GM21381 (cell line): ENCODE data around the gene DOCK10.
"Not testable (repeated sequence)": the region's sequence is repeated elsewhere in the genome, so short reads cannot be mapped to it uniquely, and the experiment has no call there.

Experiments
- ATAC-seq: cut with Tn5 transposase; IDR thresholded peaks from one replicate; pipeline ENCODE4 v1.9.1; 2021; ENCODE audit warnings: mild to moderate bottlenecking, moderate library complexity; ENCODE audit not compliant: unreplicated experiment

Gene DOCK10

DNA sequence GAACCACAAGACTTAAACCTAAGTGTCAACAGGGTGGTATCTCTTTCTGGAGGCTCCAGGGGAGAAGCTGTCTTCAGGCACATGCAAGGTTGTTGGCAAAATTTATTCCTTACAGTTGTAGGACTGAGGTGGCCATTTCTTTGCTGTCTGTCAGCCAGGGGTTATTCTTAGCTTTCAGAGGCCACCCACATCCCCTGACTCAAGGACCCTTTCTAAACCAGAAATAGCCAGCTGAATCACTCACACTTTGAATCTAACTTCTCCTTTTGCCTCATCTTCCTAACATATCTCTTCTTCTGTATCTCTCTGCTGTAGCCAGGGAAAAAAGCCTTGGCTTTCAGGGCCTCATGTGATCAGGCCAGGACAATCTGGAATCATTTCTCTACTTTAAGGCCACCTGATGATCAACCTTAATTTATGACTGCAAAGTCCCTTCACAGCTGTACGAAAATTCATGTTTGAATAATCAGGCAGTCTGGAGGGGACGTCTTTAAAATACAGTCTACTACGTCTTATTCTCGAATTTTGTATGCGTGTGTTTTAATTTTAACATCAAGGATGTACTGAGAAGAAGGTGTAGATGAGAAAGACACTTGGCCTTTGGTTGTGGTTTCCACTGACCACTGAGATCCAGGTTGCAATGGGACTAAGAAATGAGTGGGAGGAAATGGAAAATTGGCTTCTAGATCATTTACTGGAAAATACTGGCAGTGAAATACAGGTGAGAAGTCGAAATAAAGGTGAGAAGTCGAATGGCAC, 90.4 kb downstream of the DOCK10 start:
- no peak for ATAC-seq

DNA sequence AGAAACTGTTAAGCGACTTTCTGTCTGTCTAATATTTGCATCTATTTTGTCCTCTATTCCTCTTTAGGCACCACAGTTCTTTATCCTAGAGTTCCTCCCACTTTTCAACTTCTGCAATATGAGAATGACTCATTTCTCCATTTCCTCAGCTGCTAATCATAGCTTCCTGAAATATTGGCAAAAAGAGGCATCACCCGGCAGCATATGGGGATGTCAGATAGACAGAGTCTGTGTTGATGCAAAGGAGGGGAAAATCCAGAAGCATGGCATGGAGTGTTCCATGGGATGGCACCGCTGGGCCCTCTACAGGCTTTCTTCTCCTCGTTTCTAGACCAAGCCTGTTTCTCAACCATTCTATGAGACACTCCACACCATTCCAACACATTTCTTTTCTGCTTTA, 93.4 kb downstream of the DOCK10 start:
- no peak for ATAC-seq

DNA sequence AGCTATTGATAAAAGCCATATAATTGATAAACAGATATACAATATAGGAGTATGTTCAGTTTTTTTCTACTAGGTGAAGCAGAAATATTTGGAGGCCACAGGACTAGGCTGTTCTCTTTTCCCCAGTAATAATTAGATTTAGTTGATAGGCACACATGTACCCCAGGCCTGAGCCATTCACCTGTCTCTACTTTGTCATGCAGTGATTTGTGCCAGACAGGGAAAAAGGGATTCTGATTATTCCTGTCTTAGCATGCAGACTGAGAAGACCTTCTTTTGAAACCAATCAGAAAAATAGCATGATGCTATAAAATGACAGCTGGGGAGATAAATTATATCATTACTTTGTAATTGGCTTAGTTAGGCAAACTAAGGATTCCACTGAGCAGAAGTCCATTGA, 94.3 kb downstream of the DOCK10 start:
- ATAC-seq: no peak

DNA sequence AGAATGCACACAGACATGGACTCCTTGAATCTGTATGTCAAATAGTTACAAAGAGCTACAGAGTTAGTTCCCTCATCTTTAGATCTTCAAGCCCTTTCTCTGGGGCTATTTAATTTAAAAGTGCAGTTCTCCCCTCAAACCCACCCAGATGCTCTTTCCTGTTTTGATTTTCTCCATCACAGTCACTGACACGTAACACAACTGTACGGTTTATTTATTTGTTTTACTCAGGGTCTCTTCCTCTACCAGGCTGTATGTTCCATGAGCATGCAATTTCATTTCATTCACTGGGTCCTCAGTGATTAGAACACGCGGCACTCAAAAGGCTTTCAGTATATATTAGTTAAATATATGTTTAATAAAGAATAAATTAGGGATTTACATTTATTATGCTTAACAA, 94.7 kb downstream of the DOCK10 start:
- no peak for ATAC-seq

DNA sequence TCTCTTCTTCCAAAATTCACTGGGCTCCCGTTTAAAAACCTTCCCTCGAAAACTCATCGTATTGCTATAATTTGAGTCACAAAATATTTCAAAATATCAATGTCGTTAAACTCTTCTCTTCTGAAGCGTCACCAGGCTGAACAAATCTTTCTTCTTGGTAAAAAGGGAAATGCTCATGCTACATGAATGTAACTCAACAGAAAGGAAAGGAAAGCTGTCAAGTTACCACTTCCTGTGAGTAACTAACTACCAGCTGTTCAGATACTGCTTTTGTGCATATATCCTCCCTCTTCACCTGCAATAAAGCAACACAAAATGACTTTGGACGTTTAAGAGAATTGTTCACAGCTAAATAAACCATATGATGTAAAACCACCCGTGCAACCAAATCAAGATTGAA, 95.4 kb downstream of the DOCK10 start:
- ATAC-seq: peak; percentile 55

DNA sequence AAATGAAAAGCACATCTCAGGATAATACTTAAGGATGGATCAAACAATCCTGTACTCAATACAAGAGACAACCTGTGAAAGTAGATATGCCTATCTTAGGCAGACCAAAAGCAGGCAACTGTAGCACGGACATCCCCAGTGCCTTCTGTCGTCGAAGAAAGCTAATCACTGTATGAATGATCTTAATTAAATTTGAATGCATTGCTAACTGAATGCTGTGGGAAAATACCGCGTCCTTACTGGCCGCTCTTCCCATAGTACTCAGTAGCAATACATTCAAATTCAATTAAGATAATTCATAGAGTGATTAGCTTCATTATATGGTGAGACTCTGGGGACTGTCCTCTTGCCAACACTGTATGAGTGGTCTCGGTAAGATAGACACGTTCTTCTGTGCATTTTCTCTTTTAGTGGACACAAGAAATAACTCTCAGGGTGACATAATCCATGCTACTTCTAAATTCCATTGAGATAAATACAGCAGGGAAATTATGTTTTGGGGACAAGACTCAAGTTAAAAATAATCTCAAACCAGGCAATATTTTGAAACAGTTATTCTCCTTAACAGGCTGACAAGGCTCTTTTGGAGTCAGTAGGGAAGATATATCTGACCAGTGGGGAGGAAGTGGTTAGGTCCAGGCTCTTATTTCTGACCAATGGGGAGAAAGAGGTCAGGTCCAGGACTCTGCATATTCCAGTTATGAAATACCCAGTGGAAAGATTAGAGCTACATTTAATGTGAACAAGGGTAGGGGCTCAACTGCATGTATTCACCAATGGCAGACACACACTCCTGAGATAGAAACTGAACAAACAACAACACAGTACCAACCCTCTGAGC, 97.3 kb downstream of the DOCK10 start:
- peak; percentile 31 for ATAC-seq

DNA sequence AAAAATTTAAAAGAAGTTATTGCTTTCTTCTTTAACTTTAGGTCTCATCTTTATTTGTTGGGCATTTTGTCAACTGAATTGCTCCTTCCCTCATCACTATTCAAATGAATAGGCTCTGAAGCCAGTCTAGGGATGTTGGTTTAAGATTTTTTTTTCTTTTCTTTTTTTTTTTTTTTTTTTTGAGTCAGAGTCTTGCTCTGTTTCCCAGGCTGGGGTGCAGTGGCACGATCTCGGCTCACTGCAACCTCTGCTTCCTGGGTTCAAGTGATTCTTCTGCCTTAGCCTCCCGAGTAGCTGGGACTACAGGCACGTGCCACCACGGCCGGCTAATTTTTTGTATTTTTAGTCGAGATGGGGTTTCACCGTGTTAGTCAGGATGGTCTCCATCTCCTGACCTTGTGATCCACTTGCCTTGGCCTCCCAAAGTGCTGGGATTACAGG, 98.6 kb downstream of the DOCK10 start:
- not testable (repeated sequence) for ATAC-seq

DNA sequence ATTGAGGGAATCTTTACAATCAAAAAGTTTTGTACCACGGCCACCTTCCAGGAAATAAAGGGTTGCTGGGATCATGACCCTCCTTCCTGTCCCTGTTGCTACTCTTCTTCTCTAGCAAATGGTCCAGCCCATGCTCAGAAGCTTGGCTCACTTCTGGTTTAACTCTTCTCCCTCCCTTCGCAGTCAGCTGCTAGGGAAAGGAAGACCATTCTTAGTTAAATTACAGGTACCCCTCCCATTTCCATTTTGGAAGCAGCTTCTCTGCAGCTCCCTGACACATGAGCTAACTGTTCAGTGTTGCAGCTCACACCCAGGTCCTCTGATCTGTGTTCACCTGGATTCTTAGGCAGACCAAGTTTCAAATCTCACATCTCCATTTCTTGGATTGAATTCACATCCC, 100.3 kb downstream of the DOCK10 start:
- no peak for ATAC-seq

DNA sequence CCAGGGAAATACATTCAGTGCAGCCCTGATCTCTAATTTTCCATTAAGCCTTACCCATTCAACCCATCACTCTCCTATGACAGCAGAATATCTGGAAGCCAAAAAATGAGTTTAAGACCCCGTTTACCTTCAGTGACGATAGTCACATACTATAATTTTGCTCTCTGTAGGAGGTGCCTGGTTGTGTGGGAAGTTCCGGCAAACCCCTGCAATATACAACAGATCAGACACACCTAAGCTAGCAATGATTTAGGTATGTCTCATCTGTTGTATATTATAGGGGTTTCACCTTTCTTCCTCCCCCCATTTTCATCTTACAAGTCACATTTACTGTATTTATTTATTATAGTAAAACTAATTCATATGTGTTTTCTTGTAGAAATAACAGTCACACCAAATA, 101.7 kb downstream of the DOCK10 start:
- no peak for ATAC-seq

DNA sequence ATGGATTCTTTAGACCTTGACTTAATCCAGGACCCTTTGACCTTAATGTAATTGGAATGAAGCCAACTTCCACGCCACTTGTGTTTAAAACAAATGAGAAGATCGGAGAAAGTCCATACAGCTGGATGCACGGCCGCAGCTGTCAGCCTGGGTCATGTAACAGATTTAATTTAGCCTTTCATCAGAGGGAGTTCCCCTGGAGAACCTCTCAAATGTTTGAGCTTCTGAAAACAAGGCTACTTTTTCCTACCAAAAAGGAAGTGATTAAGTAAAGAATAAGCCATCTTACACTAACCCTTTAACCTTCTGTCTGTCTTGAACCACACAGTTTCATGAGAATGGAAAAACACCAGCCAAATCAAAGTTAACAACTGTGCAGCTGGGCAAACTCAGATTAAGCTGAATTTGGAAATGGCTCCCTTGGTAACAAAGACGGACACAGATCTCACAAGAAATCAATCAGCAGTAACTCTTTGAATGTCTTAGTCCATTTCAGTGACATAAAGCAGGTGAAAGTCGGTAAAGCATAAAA, 103.6 kb downstream of the DOCK10 start:
- peak; percentile 37 for ATAC-seq

DNA sequence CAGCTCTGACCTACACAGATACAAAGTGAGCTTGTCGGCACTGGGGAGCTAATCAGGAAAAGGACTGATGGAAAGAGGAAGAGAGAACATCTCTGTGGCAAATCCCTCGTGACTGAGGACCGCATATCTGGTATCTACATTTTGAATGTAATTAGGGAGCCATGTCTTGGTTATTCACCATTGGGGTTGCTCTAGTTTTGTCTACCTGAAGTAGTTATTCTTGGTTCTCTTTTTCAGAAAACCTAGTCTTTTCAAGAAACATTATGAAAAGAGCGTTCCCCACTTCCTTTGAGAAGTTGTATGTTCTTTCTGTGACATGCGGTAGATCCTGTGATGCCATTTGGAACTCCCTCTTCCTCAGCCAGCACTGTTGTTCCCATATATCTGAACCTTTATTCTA, 104.4 kb downstream of the DOCK10 start:
- peak; percentile 83 for ATAC-seq

DNA sequence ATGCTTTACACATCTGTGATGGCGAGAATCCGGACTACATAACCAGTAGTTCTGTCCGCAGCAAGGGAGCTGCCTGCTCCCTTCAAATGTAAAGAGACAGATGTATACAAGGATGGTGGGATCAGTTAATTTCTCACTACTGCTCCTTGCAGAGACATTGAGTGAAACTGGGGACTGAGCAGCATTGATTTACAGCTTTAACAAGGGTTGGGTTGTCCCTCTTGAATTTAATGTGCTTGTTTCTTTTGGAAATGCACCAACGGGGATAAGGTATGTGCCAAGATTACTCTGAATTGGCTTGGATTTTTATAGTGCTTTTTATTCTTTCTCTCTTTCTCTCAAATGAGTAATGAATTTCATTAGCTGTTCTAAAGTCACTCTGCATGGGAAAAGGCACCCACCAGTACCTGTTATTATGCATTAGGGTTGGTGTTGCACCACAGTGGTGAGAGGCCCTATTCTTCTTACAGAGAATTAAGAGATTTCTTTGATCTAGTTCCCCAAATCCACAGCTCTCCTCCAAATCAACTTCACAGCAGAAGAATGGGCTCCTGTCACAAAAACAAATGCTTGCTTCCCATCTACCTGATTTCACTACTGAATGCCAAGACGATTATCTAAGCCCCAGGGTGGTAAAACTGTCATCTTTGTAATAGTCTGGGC, 107.6 kb downstream of the DOCK10 start:
- no peak for ATAC-seq

DNA sequence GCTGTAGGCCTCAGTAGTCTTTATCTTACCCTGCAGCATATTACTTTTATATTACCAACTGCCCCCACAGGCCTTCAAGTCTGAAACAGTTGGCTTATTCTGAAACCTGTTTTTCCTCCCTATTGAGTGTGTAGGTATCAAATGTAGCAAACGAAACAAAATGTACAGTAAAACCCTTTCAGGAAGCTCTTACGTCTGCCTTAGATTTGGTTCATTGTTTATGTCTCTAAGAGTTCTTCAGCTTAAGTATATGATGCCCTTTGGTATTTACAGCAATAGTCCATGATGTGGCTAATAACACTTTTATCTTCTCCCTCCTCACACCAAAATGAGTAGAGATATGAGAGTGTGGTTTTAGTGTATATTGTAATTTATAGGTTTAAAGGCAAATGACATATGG, 108.8 kb downstream of the DOCK10 start:
- ATAC-seq: no peak

DNA sequence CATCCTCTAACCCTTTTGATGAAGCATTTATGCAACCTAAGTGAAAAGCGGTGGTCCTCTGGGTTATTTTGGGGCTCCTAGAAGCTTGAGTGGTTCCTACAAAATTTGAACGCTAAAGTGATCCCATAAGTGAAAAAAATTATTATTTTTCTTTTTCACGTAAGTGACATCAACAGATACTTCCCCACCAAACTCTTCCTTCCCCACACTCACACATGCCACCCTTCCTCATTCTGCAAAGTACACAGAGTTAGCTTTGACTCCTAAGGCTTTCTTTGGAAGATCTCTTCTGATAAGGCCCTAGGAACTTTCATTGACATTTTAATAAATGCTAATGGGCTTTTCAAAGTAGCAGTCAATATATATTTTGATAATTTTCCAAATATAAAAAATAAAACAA, 109.7 kb downstream of the DOCK10 start:
- ATAC-seq: no peak

DNA sequence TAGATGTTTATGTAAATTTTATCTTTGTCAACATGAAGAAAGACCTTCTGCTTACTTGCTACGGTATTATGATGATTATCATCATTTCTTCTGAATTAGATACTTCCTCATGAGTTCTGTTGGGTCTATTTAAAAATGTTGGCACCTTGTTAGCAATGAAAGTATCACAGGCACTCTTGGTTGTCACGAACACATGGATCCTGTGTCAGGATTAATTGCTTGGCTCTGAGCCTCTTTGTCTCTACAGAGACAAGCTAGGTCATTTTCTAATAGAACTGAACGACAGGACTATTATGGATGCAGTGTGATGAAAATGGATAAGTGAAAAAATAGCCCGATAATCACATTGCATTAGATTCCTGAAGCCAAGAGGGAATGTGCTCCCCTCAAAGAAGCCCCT, 110.3 kb downstream of the DOCK10 start:
- no peak for ATAC-seq

DNA sequence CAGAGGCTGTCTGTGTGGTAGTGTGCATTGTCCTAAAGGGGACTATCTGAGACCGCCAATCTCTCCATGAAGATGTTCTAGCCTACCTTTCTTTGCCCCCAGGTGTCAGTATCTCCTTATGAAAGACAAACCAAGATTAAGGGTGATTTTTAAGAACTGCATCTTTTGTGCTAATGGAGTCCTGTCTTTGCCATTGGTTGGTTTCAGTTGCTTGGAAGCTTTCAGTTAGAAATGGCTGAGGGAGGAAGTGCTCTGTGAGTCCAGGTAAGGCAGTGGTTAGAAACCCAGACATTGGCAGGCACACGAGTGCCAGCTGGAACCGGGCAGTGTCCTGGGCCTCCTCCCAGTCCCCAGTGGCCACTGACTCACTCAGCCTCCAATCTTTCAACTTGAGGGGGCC, 111.3 kb downstream of the DOCK10 start:
- no peak for ATAC-seq

DNA sequence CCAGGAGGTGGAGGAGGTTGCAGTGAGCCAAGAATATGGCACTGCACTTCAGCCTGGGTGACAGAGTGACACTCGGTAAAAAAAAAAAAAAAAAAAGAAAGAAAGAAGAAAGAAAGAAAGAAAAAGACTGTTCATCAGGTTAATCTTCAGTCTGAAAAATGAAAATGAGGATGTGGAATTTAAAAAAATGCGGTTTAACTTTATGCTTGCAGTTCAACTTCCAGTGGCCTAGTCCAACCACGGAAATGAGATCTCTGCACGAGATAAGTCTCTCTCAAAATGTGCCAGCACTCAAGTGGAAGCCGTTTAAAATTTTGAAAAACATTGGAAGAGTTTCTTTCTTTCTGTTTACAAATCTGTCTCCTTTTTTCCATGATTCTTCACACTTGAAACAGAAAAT, 112.1 kb downstream of the DOCK10 start:
- ATAC-seq: no peak

DNA sequence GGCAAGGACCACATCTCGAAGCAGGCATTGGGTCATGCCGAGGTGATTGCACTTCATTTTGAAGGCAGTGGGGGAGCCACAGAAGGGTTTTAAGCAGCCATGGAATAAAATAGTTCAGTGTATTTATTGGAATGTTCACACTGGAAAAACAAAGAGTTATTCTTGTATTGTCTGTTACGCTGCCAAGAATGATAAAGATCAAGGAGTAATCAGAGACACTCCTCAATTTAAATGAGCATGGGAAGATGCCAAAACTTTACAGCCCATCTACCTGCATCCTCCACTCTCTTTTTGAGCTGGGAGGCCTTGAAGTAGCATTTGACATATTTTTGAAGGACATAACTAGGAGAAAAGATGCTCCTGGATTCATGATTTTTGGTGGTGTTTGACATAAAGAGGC, 112.8 kb downstream of the DOCK10 start:
- ATAC-seq: no peak

DNA sequence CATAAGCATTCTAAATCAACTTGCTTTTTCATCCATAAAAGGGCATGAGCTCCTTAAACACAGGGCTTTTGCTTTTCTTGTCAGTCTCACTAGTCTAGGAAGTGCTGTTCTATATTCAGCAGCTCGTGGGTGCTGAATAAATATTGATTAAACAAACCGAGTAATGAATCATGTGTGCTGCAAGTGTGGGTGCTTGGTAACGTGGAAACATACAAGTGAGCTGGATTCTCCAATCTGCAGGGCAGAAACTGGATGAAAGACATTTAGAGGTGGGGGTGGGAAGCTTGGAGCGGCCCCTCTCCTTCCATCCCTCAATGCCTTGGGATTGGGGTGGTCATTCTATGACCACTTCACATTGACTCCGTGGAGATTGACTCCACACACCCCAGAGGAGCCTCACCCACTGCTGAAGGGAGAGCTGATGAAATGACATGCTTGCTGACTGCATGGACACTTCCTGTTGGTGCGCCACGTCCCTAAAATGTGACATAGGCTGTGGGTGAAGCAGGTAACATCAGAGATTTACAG, 114.6 kb downstream of the DOCK10 start:
- ATAC-seq: no peak

DNA sequence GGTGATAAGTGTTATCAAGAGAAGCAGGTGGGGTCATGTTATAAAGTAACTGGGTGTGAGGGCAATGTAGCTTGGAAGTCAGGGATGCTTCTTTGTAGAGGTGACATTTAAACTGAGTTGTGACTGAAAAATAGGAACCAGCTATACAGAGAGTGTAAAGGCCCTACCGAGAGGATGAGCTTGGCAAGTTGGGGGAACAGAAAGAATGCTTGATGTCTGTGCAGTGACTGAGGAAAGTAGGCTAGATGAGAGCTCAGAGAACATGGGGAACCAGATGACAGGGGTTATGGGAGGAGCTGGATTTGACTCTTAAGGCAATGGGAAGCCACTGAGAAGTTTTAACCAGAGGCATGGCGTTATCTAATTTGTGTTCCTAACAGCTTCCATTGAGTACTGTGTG, 115.3 kb downstream of the DOCK10 start:
- ATAC-seq: no peak

DNA sequence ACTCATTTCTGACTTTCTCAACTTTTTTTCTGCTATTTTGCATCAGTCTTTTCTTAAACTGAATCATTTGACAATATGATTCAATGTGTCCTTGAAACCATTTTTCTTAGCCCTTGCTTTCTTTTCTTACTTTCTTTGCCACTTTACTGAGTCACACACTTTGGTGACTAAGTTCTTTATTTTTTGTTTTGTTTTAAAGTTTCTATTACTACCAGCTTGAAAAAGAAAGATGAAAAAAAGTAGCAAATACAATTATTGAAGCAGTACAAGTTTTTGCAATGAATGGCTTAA, 116.5 kb downstream of the DOCK10 start:
- peak; percentile 20 for ATAC-seq
